GM19328 (cell line): Measurements from ENCODE around the gene ADARB1.

Source experiments
- ATAC-seq: cut with Tn5 transposase; IDR thresholded peaks from one replicate; pipeline ENCODE4 v1.9.1; 2021; ENCODE audit warnings: mild to moderate bottlenecking, moderate library complexity; ENCODE audit not compliant: unreplicated experiment

The ADARB1 gene

DNA sequence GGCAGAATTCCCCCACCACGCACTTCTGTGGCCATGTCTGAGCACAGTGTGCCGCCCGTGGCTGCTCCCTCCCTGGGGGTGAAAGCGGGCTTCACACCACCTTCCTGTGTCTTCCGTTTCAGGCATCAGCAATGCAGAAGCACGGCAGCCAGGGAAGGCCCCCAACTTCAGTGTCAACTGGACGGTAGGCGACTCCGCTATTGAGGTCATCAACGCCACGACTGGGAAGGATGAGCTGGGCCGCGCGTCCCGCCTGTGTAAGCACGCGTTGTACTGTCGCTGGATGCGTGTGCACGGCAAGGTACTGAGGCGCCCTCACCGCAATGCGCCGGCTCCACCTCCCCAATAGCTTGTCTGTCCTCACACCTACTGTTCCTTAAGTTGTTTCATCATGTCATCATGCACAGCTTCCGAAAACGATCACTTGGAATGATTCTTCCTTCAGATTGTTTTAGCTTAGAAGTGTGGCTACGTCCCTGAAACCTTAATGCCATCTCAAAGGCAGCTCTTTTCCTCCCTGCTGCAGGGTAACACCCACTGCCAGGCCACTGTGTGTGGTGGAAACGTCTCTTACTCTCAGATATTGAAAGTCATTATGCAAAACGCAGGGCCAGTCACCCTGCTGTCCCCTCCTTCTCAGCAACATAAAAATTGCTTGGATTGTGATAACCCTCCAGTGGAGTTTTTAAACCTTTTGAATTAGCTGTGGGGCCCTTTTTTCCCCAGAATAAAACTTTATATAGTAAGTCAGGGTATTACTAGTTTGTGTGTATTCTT lies 146.5 kb downstream of the ADARB1 start:
- no peak for ATAC-seq

DNA sequence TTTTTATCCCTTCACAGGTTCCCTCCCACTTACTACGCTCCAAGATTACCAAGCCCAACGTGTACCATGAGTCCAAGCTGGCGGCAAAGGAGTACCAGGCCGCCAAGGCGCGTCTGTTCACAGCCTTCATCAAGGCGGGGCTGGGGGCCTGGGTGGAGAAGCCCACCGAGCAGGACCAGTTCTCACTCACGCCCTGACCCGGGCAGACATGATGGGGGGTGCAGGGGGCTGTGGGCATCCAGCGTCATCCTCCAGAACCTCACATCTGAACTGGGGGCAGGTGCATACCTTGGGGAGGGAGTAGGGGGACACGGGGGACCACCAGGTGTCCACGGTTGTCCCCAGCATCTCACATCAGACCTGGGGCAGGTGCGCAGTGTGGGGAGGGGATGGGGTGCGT lies 147.6 kb downstream of the ADARB1 start:
- ATAC-seq = no peak

DNA sequence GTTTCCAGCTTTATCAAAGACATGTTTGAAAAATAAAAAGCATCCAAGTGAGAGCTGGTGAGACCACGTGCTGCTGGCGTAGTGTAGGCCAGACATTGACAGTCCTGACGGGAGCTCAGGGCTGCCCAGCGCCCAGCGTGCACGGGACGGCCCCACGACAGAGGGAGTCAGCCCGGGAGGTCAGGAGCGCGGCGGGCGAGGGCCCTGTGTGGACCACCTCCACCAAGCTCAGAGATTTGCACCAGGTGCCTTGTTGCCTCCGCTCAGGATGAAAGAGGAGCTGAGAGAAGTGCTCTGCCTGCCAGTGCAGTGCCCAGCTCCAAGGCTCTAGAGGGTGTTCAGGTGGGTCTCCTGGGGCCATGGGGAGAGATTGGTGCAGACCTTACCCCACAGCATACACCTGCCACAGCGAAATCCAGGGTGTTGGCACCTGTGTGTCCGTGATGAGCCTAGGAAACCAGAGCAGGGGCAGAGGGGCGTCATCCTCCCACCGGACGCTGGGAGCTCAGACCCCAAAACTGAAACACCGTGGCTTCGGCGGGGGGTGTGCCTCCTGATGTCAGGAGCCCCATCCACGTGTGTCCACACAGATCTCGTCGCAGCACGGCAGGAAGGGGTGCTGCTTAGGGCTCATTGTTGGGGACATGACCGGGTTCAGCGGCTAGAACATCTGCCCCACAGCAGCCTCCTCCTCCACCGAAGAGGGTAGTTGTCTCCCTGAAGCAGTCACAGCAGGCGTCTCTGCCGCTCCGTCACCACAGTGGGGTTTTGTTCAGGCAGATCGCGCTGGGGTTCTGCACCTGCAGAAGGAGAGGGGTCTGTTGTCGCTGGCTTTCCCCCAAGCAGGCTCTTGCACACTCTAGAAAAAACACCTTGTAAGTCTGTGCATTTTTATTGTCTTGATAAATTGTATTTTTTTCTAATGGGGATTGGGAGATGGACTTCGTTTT lies 149.1 kb downstream of the ADARB1 start:
- ATAC-seq = no peak

DNA sequence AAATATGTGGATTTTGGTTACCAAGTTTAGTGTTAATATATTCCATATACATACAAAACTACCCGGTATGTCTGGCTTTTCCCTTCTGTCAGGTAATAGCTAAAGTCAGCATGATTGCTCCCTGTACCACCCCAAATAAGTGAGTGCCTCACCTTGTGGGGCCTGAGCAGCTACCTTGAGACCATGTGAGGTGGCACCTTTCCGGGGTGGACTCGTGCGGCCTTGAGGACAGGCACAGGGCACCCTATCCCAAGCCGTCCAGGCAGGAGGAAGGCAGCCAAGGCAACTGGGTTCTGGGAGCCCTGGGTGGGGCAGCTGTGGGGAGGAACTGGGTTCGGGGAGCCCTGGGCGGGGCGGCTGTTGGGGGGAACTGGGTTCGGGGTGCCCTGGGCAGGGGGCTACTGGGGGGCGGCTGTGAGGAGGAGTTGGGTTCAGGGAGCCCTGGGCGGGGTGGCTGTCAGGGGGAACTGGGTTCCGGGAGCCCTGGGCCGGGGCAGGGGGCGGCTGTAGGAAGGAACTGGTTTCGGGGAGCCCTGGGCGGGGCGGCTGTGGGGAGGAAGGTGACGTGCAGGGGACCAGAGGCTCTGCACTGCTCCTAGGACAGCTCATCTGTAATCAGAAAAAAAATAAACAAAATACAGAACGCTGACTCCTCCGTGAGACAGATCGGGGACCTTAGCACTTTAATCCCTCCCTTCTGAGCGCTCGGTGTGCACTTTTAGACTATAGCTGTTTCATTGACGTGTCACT lies 150.0 kb downstream of the ADARB1 start:
- no peak for ATAC-seq

DNA sequence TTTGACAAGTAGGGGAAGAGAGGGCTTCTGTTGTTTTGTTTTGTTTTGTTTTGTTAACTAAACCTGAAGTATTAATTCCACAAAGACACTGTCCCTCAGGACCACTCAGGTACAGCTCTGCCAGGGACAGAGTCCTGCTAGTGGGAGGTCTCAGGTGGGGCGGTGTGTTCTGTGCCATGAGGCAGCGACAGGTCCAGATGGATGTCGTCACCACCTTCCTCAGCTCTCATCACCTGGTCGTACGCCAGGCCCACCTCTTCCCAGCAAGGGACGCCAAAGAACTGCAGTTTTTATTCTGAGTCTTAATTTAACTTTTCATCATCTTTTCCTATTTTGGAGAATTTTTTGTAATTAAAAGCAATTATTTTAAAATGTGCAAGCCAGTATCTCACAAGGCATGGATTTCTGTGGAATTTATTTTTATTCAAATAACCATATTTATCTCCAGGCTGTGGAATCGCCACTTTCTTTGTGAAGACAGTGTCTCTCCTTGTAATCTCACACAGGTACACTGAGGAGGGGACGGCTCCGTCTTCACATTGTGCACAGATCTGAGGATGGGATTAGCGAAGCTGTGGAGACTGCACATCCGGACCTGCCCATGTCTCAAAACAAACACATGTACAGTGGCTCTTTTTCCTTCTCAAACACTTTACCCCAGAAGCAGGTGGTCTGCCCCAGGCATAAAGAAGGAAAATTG lies 150.8 kb downstream of the ADARB1 start:
- ATAC-seq = no peak

DNA sequence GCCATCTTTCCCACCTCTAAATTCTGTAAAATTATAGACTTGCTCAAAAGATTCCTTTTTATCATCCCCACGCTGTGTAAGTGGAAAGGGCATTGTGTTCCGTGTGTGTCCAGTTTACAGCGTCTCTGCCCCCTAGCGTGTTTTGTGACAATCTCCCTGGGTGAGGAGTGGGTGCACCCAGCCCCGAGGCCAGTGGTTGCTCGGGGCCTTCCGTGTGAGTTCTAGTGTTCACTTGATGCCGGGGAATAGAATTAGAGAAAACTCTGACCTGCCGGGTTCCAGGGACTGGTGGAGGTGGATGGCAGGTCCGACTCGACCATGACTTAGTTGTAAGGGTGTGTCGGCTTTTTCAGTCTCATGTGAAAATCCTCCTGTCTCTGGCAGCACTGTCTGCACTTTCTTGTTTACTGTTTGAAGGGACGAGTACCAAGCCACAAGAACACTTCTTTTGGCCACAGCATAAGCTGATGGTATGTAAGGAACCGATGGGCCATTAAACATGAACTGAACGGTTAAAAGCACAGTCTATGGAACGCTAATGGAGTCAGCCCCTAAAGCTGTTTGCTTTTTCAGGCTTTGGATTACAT lies 151.5 kb downstream of the ADARB1 start:
- ATAC-seq = no peak

DNA sequence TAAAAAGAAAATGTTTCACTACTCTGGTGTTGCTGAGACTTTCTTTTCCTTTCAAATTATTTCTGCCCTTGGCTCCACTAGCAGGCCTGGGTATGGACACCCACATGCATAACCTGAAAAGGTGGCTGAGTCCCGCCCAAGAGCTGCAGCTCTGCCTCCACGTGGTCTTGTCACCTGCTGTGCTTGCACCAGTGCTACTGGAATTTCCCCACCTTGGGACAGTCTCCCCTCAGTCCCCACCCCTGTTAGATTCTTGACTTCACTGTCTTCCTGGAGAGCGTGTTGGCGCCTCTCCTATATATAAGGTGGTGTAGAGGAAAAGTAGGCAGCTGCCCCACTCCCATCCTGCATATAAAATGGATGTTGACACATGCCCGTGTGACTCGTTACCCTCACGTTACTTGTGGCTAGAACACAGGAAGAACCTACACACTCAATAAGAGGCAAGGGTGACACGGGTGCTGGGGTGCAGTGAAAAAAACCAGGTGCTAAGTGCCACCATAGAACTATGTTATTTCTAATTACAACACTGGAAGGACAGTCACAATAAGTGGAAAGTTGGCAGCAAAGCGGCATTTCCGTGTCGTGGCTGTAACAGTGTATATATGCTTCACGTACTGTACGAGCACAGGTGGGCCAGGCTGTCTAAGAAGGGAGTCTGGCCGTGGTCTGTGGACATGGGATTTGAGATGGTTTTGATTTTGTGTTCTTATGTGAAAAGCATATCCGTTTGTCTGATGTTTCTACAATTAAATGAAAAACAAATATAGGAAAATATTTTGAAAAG lies 152.4 kb downstream of the ADARB1 start:
- no peak for ATAC-seq

DNA sequence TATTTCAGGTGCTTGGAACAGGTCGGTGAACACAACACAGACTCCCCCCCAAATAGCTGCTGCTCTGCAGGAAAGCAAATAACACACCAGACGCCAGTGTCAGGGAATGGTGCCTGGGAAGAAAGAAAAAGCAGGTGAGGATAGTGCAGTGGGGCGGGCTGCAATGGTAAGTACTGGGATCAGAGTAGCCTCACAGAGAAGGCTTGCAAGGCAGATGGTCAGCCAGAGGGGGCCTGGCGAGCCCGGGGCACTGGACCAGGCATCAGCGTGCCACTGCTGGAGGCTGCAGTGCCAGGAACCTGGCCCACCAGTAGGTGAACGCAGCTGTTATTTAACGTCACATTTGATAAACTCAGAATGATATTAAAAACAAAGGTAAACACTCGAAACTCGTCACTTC lies 153.4 kb downstream of the ADARB1 start:
- no peak for ATAC-seq

DNA sequence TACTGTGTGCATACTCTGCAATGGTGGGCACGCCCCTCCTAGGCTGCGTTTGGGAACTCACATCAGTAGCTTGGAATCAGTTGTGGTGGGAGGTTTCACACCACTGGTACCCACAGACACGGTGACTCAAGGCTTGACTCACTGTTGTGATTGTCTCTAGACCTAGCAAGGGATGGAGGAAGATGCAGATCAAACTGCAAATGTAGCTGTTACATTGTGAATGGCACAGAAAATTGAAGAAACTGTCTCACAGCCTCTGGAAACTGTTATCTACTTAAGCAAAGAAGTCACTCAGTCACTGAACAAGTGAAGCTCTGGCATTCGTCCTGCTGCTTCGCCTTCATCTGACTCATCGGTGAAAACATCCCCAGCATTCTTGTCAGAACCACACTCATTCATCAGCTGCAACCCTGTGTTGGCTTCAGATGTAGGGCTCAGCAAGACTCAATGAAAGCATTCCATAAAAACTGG lies 153.8 kb downstream of the ADARB1 start:
- ATAC-seq = no peak

DNA sequence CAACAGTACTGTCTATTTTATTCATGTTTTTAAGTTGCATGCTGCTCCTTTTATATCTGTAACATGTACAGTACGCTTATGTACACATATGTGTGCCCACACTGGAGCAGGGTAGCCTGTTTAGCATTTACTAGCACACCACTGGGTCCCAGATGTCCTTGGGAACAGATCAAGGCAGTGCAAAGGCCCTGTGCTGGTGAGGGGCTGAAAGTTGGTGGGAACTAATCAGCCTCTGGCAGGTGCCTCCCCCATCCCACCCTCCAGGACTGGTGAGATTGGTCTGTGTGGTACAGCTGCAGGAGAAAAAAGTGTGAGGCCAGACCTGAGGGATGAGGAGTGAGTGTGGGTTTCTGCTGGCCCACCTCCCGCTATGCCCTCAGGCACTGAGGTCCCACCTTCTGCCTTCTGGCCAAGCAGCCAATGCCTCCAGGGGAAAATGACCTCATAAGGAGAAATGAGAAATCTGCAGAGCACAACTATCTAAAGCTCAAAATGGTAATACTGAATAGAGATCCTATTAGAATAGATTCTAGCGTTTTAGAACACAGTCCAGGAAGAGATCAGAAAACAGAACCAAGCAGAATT lies 154.4 kb downstream of the ADARB1 start:
- ATAC-seq = no peak

DNA sequence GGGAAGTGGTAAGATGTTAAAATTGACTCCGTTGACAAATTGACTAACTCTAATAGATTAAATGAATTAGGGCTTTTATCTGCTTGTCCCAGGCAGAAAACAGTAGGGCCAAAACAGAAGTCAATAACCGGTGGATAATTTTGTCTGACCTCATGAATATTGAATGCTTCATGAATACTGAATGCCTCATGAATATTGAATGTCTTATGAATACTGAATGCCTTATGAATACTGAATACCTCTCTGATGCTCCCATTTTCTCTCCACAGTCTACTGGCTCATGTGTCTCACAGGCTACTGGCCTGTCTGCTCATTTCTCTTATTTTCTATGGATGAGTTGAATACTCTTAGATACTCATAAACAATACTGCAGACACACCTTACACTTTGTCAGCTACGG lies 157.3 kb downstream of the ADARB1 start:
- ATAC-seq = no peak

DNA sequence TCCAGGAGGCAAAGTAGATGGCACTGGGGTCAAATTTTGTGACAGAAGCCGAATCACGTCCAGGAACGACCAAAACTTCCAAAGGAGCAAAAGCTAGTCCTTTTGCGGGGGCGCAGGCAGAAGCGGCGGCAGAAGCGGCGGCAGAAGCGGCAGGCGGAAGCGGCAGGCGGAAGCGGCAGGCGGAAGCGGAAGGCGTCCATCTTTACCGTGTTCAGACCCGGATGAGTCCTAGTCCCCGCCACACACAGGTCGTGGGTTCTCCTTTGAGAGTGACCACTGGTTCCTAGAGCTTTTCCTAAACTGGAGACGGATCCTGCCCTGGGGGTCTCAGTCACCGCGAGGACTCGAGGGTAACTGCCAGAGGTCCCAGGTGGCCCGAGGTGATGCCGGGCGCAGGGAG lies 159.7 kb downstream of the ADARB1 start:
- no peak for ATAC-seq

DNA sequence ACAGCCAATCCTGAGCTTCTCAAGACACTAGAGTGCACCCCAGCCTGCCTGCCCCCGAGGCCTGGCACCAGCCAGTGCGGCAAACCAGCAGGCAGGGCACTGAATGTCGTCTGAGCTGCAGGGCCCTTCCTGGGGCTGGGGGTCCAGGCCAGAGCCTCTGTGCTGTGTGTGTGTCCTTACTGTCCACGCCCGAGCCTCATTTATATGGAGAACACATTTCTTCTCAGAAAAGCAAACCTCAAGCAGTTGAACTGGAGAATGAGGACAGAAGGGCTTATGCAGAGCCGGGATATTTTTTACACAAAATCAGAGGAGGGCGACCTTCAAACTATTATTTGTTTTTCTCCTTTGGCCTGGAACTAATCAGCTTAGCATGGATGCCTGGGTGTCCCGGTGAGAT lies 160.6 kb downstream of the ADARB1 start:
- no peak for ATAC-seq

DNA sequence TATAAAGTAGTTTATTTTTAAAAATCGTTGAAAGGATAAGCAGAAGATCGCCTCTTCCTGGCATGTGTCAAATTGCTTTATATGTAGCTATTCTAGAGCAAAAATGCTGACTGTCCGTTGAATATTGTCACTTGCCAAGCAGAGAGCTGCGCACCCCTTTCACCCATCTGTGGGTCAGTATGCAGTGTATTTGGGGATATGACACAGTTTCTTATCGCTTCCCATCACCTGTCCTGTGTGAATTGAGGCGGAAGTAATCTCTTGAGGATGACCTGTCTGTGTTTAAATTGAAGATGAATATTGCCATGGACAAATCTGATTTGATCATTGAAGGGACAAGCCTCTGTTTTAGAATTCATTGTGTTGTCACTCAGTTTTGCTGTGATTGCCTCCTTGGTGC lies 161.1 kb downstream of the ADARB1 start:
- ATAC-seq = no peak

DNA sequence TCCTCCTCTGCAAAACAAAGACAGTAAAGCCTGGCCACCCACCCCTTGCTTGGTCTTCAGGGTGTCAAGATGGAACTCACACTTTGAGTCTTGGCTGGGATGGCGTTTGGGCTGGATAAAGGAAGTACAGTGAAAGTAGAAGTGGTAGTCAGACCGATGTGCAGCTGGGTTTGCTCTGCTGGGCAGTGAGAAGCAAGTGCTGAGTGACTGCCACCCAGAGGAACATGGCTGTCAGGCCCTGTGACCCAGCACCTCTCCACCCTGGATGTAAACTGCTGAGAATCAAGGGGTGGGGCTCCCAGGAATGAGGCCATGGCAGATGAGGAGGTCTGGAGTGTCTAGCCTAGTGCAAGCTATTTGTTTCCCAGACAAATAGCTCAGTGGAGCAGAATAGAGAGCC lies 162.1 kb downstream of the ADARB1 start:
- no peak for ATAC-seq

DNA sequence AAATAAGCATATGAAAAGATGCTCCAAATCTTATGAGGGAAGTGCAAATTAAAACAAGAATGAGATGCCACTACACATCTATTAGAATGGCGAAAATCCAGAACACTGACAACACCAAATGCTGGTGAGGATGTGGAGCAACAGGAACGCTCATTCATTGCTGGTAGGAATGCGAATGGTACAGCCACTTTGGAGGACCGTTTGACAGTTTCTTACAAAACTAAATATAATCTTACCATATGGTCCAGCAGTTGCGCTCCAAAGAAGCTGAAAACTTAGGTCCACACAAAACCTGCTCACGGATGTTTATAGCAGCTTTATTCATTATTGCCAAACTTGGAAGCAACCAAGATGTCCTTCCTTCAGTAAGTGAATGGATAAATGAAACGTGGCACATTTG lies 163.0 kb downstream of the ADARB1 start:
- no peak for ATAC-seq

DNA sequence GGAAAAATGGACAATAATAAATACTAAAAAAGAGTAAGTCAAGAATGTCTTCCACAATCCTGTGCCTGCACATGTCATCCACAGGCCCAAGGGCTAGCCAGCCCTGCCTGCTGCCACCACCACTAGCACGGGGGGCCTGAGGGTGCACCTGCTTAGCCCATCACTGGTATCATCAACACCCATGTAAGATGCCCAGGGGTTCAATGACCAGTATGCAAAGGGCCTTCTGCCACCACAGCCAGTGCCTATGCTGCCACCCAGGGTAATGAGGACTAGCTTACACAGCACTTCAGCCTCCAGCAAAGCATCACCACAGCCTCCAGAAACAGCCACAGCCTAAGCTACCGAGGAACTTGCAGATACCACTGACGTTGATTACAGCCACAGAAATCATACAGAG lies 167.0 kb downstream of the ADARB1 start:
- ATAC-seq = no peak

DNA sequence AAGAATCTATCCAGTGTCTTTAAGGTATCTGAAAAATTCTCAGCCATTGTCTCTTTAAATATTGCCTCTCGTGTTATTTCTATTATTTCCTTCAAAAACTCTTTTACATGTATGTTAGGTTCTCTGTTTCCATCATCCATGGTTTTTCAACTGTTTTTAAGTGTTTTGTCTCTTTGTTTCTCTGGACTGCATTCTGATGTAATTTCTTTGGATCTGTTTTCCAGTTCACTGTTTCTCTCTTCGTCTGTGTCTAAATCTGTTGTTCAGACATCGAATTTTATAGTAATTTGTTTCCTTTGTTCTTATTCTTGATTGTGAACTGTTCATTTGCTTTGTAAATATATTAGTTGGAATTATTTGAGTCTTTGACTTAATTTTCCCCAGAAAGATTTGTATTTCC lies 169.2 kb downstream of the ADARB1 start:
- ATAC-seq = no peak

DNA sequence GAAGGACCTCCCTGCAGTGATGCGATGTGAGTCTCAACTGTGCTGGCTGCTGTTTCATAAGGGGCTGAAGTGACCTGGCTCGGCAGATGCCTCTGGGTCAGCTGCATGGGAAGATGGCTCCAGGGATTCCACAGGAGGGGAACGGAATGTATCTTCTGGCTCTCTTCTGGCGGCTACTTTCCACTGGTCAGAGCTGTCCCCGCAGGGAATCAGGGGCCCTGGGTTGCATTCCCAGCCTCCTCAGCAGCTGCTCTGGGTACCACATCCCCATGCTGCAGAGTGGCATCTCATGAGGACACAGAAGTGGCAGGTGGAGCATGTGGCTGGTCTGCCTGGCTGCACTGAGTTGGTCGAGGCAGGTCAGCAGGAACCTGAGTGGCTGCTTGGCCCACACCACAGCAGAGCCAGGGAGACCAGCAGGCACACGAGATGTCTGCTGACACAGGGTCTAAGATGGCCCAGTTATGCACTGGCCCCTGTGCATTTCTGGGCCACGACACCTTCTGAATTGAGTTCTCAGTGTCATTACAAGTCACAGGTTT lies 170.5 kb downstream of the ADARB1 start:
- ATAC-seq = no peak
